HG03097 (cell line): Measurements from ENCODE around the gene ADD3.
"Not testable (repeated sequence)": the region's sequence is repeated elsewhere in the genome, so short reads cannot be mapped to it uniquely, and the experiment has no call there.

Experiments used
- ATAC-seq: cut with Tn5 transposase; IDR thresholded peaks from one replicate; pipeline ENCODE4 v1.9.1; 2021; ENCODE audit not compliant: unreplicated experiment, low FRiP score

ADD3 gene

GRCh38 chr10:109975244-109976190 lies 32.3 kb upstream of the ADD3 start:
- no peak for ATAC-seq

- no peak for ATAC-seq
These were observed 31.1 kb upstream of the ADD3 start for GRCh38 chr10:109976681-109977080.

GRCh38 chr10:109977382-109977806 lies 30.4 kb upstream of the ADD3 start:
- ATAC-seq = no peak

GRCh38 chr10:109978481-109978880 lies 29.3 kb upstream of the ADD3 start:
- ATAC-seq = no peak

- ATAC-seq = no peak
These were observed 28.6 kb upstream of the ADD3 start for GRCh38 chr10:109979215-109979614.

- ATAC-seq = no peak
These were observed 26.1 kb upstream of the ADD3 start for GRCh38 chr10:109981650-109982049.

- ATAC-seq = no peak
These were observed 25.7 kb upstream of the ADD3 start for GRCh38 chr10:109982123-109982522.

GRCh38 chr10:109982812-109983211 lies 25.0 kb upstream of the ADD3 start:
- ATAC-seq = no peak

- ATAC-seq = no peak
These were observed 23.8 kb upstream of the ADD3 start for GRCh38 chr10:109984013-109984412.

- not testable (repeated sequence) for ATAC-seq
These were observed 22.0 kb upstream of the ADD3 start for GRCh38 chr10:109985768-109986167.

- ATAC-seq = no peak
These were observed 20.2 kb upstream of the ADD3 start for GRCh38 chr10:109987452-109988211.

GRCh38 chr10:109988212-109988596 lies 19.6 kb upstream of the ADD3 start:
- ATAC-seq = no peak

- ATAC-seq = no peak
These were observed 16.4 kb upstream of the ADD3 start for GRCh38 chr10:109991266-109991855.

- ATAC-seq = no peak
These were observed 15.3 kb upstream of the ADD3 start for GRCh38 chr10:109992485-109992884.

- ATAC-seq = no peak
These were observed 14.0 kb upstream of the ADD3 start for GRCh38 chr10:109993551-109994330.

GRCh38 chr10:109994711-109995577 lies 12.8 kb upstream of the ADD3 start:
- ATAC-seq = no peak

GRCh38 chr10:109995595-109995994 lies 12.2 kb upstream of the ADD3 start:
- no peak for ATAC-seq

GRCh38 chr10:109996225-109996624 lies 11.6 kb upstream of the ADD3 start:
- no peak for ATAC-seq

- no peak for ATAC-seq
These were observed 11.0 kb upstream of the ADD3 start for GRCh38 chr10:109996766-109997171.

GRCh38 chr10:109997233-109997632 lies 10.6 kb upstream of the ADD3 start:
- ATAC-seq = no peak
